Panc1 (cell line): ENCODE measurements around the gene PTPRS. TPM values are rescaled to one million over a fixed set of nuclear protein-coding genes. Genes with fewer than 3 reads are reported as not detected.

Experiments
- ATAC-seq: fragments of 200-7000 bp; cut with Tn5 transposase; 2 replicates; pipeline ENCODE4 v1.9.1; 2020; ENCODE audit warnings: mild to moderate bottlenecking, moderate library complexity
- BruUV-seq: library from RNA; stranded (reverse); fragments of 400-500 nt; replicated peaks from 2 replicates; lab custom pipeline; 2021; lab: Mats Ljungman, UMichigan
- CTCF ChIA-PET: fragments of 300-600 bp; sonication (Branson Sonifier 250); formaldehyde crosslinking; loops from one replicate; lab custom pipeline; 2022; ENCODE audit warnings: antibody characterized with exemption; lab: Charles Lee
- POLR2A ChIA-PET: fragments of 300-600 bp; sonication (Branson Sonifier 250); formaldehyde crosslinking; loops from one replicate; lab custom pipeline; 2022; ENCODE audit warnings: antibody characterized with exemption; lab: Charles Lee
- DNase-seq: peaks from one replicate; pipeline ENCODE4 v3.0.0-alpha.2; 2010; ENCODE audit warnings: low read depth, low spot score
- H3K27ac ChIP-seq: 2 replicates; pipeline ENCODE4 v1.5.1; 2011; ENCODE audit warnings: mild to moderate bottlenecking, low read length, inconsistent platforms
- H3K27me3 ChIP-seq: fragments of 200-500 bp; sonication (Bioruptor generic); 2 replicates; pipeline ENCODE4 v1.6.0; 2014; ENCODE audit warnings: low read length, inconsistent platforms; ENCODE audit not compliant: control insufficient read depth, insufficient read depth
- H3K36me3 ChIP-seq: fragments of 200-500 bp; sonication (Bioruptor generic); 2 replicates; pipeline ENCODE4 v1.5.1; 2014; ENCODE audit warnings: inconsistent platforms, mild to moderate bottlenecking, low read length, moderate library complexity; ENCODE audit not compliant: control insufficient read depth, insufficient read depth
- H3K4me1 ChIP-seq: 2 replicates; pipeline ENCODE4 v1.5.1; 2011; ENCODE audit warnings: inconsistent platforms, mild to moderate bottlenecking, low read length, moderate library complexity; ENCODE audit not compliant: control insufficient read depth, insufficient read depth
- H3K4me3 ChIP-seq, 2 experiments: 2 replicates each; pipeline ENCODE4 v1.5.1; 2011 to 2012; ENCODE audit warnings: low read depth in 2 of 2, low read length in 2 of 2, mild to moderate bottlenecking in 2 of 2, inconsistent platforms in 1 of 2, moderate library complexity in 1 of 2
- H3K9me3 ChIP-seq: fragments of 200-500 bp; sonication (Bioruptor generic); 2 replicates; pipeline ENCODE4 v1.5.1; 2014; ENCODE audit warnings: low read depth, mild to moderate bottlenecking, inconsistent platforms, low read length, moderate library complexity; ENCODE audit not compliant: control insufficient read depth, insufficient read depth
- CTCF ChIP-seq: fragments of 450-650 bp; IDR thresholded peaks from 2 replicates; pipeline ENCODE4 v1.5.1; 2017; ENCODE audit warnings: mild to moderate bottlenecking
- POLR2AphosphoS5 ChIP-seq: IDR thresholded peaks from 2 replicates; pipeline ENCODE4 v1.6.1; 2012; ENCODE audit warnings: mild to moderate bottlenecking, low read depth, low read length, moderate library complexity
- REST ChIP-seq, 2 experiments: IDR thresholded peaks; 2 replicates each; pipeline ENCODE4 v1.6.1; 2011 to 2012; ENCODE audit warnings: low read depth in 2 of 2, control low read depth in 1 of 2, low read length in 1 of 2, mild to moderate bottlenecking in 1 of 2, moderate library complexity in 1 of 2; ENCODE audit not compliant: insufficient read depth in 1 of 2
- SIN3A ChIP-seq: IDR thresholded peaks from 2 replicates; pipeline ENCODE4 v1.6.1; 2012; ENCODE audit warnings: low read depth, mild to moderate bottlenecking, low read length, moderate library complexity, borderline replicate concordance; ENCODE audit not compliant: insufficient read depth
- TCF7L2 ChIP-seq: IDR thresholded peaks from 2 replicates; pipeline ENCODE4 v1.6.1; 2011; ENCODE audit warnings: mild to moderate bottlenecking, low read depth, low read length, inconsistent platforms
- in situ Hi-C: cut with HindIII; loops from 2 replicates; pipeline ENCODE4 v1.10.0; 2016; ENCODE audit warnings: low sequenced_read_pairs, low pct_unique_long_range_greater_than_20kb
- intact Hi-C: fragments of 100-400 bp; cut with micrococcal nuclease; formaldehyde crosslinking; loops from one replicate; pipeline ENCODE4 v1.10.0; 2022; ENCODE audit not compliant: unreplicated experiment
- total RNA-seq: library from RNA; stranded (reverse); gene quantifications from one replicate; pipeline ENCODE4 v1.2.1, GENCODE V29; 2021; ENCODE audit not compliant: unreplicated experiment

Gene PTPRS
- total RNA-seq, 1 experiment from 2014 or later: 85.4 TPM

- DNase-seq (no peak), ATAC-seq (no peak)
- H3K27me3 ChIP-seq: no peaks in the 10 kb centered on the region
- CTCF ChIA-PET: interaction anchor here (0.7 kb wide), 1 partner anchor 306 kb away, joined by 7 read pairs; no protein-coding TSS in a partner anchor
- H3K36me3 ChIP-seq: no peaks in the 10 kb centered on the region
- in situ Hi-C loops (no loop called here), intact Hi-C loops (no loop called here)
- H3K9me3 ChIP-seq: no peaks in the 10 kb centered on the region
- POLR2A ChIA-PET: no interaction called here
- H3K4me1 ChIP-seq: no peaks in the 10 kb centered on the region
- BruUV-seq: no TSS peak
- no peak overlapping the region for H3K27ac ChIP-seq
- H3K4me3 ChIP-seq: no peak overlapping the region
- TF ChIP-seq POLR2AphosphoS5 (no peak), TCF7L2 (no peak), REST (IDR thresholded peaks at IDR 0.05; ENCODE audit: insufficient read depth in 1 of 2, low read depth in 2 of 2, low read length in 1 of 2) (no peak), SIN3A (no peak), CTCF (no peak)
Measured at GRCh38 chr19:5355693-5356092, 15.1 kb upstream of the PTPRS start.

- no TSS peak for BruUV-seq
Measured at GRCh38 chr19:5355076-5355475, 14.5 kb upstream of the PTPRS start.

GRCh38 chr19:5354403-5354802, 13.8 kb upstream of the PTPRS start:
- Histone ChIP-seq H3K36me3 (no peaks in the 10 kb centered on the region), H3K4me1 (no peaks in the 10 kb centered on the region), H3K27me3 (no peaks in the 10 kb centered on the region), H3K4me3 (no peak overlapping the region), H3K9me3 (no peaks in the 10 kb centered on the region), H3K27ac (no peak overlapping the region)
- in situ Hi-C loops (no loop called here), intact Hi-C loops (no loop called here)
- DNase-seq (no peak), ATAC-seq (peak; percentile 64)
- TF ChIP-seq SIN3A (no peak), CTCF (peak; percentile 65), REST (IDR thresholded peaks at IDR 0.05; ENCODE audit: insufficient read depth in 1 of 2, low read depth in 2 of 2, low read length in 1 of 2) (no peak), POLR2AphosphoS5 (no peak), TCF7L2 (no peak)
- no TSS peak for BruUV-seq
- CTCF ChIA-PET: no interaction called here
- POLR2A ChIA-PET: no interaction called here

More at GRCh38 chr19:5355076-5355475, 14.5 kb upstream of the PTPRS start:
- in situ Hi-C loops: no loop called here
- Histone ChIP-seq H3K36me3 (no peaks in the 10 kb centered on the region), H3K9me3 (no peaks in the 10 kb centered on the region), H3K4me3 (no peak overlapping the region), H3K27me3 (no peaks in the 10 kb centered on the region), H3K27ac (no peak overlapping the region), H3K4me1 (no peaks in the 10 kb centered on the region)
- no peak for TF ChIP-seq SIN3A
- ATAC-seq (peak; percentile 66), DNase-seq (no peak)
- ChIA-PET CTCF (no interaction called here), POLR2A (no interaction called here)
- intact Hi-C loops: no loop called here
